H54 (cell line): ENCODE data around the gene HIGD2B.
"Not testable (repeated sequence)": the region's sequence is repeated elsewhere in the genome, so short reads cannot be mapped to it uniquely, and the experiment has no call there.

Source experiments
- DNase-seq: peaks from one replicate; pipeline ENCODE4 v3.0.0; 2011; ENCODE audit warnings: low spot score, mixed read lengths; ENCODE audit not compliant: insufficient read length
- FAIRE-seq: peaks from 3 replicates; lab custom pipeline; 2011; peaks lifted over from hg19 to GRCh38; lab: Jason Lieb, UNC
- POLR2A ChIP-seq: IDR thresholded peaks from 2 replicates; pipeline ENCODE4 v1.6.1; 2011; ENCODE audit warnings: low read depth, mild to moderate bottlenecking, low read length

HIGD2B gene

GRCh38 chr15:72685925-72686794 lies at the start of gene HIGD2B, which contains the start of gene BBS4:
TSS of gene HIGD2B (minus strand) at chr15:72686182. CDS start at chr15:72676374, 9,808 bp downstream.
TSS of gene BBS4 (plus strand) at chr15:72686207. CDS start at chr15:72686228, 21 bp downstream.
- TF ChIP-seq POLR2A: no peak; the same call in none of the 2 replicates
- DNase-seq (peak; percentile 65), FAIRE-seq (no peak)

DNA sequence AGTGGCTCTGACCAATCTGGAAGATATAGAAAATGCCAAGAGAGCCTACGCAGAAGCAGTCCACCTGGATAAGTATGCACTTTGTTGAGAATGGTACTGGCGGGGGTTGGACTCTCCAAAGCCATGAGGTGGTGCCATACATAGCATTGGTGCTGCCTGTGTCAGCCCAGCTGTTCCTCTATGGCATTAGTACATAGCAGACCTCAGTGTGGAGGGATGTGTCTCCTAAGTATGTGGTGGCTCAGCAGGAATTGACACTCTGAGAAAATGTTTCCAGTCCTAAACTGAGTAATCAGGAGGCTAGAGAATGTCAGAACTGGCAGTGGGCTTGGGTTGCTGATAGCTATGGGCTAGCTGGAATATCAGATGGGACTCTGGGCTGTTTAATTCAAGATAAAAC lies 49.1 kb upstream of the HIGD2B start:
- DNase-seq: no peak
- TF ChIP-seq POLR2A: no peak
- FAIRE-seq: no peak

DNA sequence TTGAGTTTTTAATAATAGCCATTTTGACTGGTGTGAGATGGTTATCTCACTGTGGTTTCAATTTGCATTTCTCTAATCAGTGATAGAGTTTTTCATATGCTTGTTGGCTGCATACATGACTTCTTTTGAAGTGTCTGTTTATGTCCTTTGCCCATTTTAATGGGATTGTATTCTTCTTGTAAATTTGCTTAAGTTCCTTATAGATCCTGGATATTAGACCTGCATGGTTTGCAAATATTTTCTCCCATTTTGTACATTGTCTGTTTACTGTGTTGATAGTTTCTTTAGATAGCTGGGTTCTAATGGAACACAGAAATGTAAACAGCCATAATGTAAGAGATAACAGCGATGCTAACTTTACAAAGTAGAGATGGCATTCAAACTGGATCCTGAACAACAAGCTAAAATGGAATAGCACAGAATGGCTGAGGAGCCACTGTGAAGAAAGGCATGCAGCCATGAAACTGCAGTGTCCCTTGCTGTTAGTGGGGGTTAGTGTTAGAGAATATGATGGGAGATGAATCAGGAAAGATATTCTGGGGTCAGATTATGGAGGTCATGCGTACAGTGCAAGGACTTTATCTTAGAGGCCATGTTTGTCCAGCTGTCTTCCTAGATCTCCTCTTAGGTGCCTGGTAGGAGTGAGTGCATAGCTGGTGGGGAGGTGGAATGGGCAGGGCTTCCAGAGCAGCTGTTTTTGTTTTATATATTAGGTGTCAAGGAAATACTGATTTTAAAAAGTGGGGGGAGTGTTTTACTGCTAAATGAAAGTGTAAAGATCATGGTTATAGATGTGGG lies 48.2 kb upstream of the HIGD2B start:
- FAIRE-seq (no peak), DNase-seq (no peak)
- no peak for TF ChIP-seq POLR2A

DNA sequence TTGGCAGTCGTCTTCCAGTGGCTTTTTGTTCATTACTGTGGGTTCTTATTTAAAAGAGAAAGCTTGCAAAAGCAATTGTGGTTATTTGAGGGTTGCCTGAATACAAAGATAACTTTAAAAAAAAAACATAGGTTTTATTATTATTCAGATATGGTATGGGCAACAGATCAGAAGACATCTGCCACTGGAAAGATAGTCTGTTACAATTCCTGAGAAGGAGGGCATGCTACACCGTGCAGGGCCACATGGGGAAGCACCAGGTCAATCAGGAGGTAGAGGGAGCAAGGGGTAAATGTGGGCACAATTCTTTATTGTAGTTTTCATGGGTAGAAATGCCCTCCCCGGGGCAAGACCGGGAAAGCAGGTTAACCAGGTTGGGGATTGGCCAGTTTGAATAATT lies 46.5 kb upstream of the HIGD2B start:
- no peak for TF ChIP-seq POLR2A
- DNase-seq: no peak
- no peak for FAIRE-seq

GRCh38 chr15:72732086-72732485 lies 46.1 kb upstream of the HIGD2B start:
- no peak for FAIRE-seq
- TF ChIP-seq POLR2A: no peak
- no peak for DNase-seq

DNA sequence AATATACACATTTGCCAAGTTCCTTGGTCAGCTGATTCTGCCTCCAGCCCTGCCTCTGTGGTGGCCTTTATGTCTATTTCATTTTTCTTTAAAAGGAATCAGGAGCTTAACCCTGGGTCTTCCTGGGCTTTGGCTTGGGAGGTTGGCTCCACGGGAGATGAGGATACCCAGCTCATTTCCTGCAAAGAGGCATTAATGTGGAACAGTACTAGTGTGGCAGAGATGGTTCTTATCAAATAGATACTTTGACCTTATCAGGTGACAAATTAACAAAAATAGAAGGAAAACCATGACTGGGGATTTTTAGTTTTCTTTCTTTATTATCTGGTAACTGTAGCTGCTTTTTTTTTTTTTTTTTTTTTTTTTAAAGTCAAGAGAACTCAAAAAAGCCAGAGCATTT lies 42.8 kb upstream of the HIGD2B start:
- DNase-seq: no peak
- no peak for FAIRE-seq
- TF ChIP-seq POLR2A: no peak

DNA sequence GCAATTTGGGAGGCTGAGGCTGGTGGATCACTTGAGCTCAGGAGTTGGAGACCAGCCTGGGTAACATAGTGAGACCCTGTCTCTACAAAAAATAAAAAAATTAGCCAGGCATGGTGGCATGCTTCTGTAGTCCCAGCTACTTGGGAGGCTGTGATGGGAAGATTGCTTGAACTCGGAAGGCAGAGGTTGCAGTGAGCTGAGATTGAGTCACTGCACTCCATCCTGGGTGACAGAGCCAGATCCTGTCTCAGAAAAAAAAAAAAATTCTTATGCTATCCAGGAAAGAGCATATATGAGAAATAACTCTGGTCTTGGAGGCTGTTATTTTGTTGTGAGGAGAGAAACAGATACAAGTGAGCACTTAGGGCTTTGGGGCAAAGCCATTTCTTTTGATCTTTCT lies 42.3 kb upstream of the HIGD2B start:
- FAIRE-seq, DNase-seq: not testable (repeated sequence)

GRCh38 chr15:72727154-72727553 lies 41.2 kb upstream of the HIGD2B start:
- DNase-seq (no peak), FAIRE-seq (no peak)

GRCh38 chr15:72725851-72726250 lies 39.9 kb upstream of the HIGD2B start:
- not testable (repeated sequence) for FAIRE-seq, DNase-seq

More at GRCh38 chr15:72727154-72727553, 41.2 kb upstream of the HIGD2B start:
- no peak for TF ChIP-seq POLR2A

DNA sequence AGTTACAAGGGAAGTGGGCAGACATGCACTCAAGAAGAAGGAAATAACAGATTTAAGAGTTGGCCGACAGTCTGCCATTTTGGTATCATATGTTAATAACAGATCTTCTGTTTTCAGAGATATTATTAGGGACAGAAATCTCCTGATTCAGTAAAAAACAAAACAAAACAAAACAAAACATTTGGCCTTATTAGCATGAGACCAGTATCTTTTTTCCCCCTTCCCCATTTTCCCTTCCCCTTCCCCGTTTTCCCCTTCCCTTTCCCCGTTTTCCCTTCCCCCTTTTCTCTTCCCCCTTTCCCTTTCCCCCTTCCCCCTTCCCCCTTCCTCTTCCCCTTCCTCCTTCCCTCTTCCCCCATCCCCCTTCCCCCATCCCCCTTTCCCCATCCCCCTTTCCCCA lies 39.5 kb upstream of the HIGD2B start:
- no peak for FAIRE-seq
- TF ChIP-seq POLR2A: no peak
- no peak for DNase-seq

DNA sequence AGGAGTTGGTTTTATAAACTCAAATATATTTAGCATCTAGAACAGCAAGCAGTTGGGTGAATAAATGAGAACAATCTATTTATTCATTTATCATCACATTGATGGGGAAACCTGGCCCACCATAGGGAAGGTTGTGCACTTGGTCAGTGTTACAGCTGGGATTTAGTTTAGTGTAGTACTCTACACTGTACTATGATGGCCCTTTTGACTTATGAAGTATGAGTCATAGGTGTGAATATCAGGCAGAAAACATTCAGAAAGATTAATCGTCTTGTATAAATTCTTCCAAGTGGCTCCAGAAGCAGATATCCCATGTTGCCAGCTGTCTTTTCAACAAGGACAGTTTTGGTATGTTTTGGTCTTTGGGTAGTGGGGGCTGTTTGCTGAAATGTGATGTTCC lies 38.0 kb upstream of the HIGD2B start:
- no peak for TF ChIP-seq POLR2A
- no peak for DNase-seq
- no peak for FAIRE-seq

DNA sequence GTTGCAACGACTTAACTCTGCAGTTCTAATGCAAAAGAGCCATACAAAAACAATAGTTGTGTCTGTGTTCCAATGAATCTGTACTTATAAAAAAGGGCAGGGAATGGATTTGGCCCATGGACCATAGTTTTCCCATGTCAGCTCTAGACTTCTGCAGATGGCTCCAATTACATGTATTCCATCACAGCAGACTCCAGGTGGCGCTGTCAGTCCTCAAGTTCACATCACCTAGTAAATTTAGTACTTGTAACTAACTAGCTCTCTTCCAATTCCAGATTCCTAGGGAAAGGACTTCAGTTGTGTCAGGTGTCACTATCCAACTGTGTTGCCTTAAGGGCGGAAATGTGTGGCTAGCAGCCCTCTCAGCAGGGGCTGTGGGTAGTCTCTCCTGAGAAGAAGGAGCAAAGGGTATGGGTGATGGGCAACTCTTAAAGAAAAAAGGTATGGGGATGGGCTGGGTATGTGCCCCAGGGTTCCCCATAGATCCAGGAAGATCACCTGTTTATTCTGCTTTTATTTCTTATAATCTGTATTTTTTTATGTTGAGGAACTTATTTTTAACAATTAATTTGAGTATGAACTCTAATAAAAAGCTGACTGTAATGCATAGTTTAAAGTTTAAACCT lies 36.2 kb upstream of the HIGD2B start:
- FAIRE-seq (peak; percentile 81), DNase-seq (peak; percentile 6)
- TF ChIP-seq POLR2A: no peak

GRCh38 chr15:72708551-72709303 lies 22.7 kb upstream of the HIGD2B start:
- FAIRE-seq, DNase-seq: not testable (repeated sequence)
